GM18505 (cell line): ENCODE data around the gene CTNNA2.
A peak's percentile ranks its signal among the peaks of the same experiment; 100 is the strongest.

Experiments
- ATAC-seq: cut with Tn5 transposase; IDR thresholded peaks from one replicate; pipeline ENCODE4 v1.9.1; 2021; ENCODE audit not compliant: unreplicated experiment
- POLR2A ChIP-seq: IDR thresholded peaks from 4 replicates; pipeline ENCODE4 v1.6.1; 2011; ENCODE audit warnings: borderline replicate concordance; ENCODE audit not compliant: insufficient read depth, insufficient read length; ENCODE audit errors: extremely low read depth

Gene CTNNA2

GRCh38 chr2:79512442-79513401 lies at the start of gene CTNNA2:
Gene CTNNA2, plus strand, starts transcription at chr2:79513051.
- no peak for TF ChIP-seq POLR2A
- ATAC-seq, result peak; percentile 90

- ATAC-seq, result no peak
- TF ChIP-seq POLR2A, result no peak
Observed at GRCh38 chr2:79487399-79487798, 25.5 kb upstream of the CTNNA2 start.

- ATAC-seq, result no peak
- TF ChIP-seq POLR2A, result no peak
Observed at GRCh38 chr2:79511320-79511951, 1.4 kb upstream of the CTNNA2 start.

- TF ChIP-seq POLR2A, result no peak
- ATAC-seq, result no peak
Observed at GRCh38 chr2:79513711-79514110, 860 bp downstream of the CTNNA2 start.

- no peak for TF ChIP-seq POLR2A
- no peak for ATAC-seq
Observed at GRCh38 chr2:79529636-79530035, 16.8 kb downstream of the CTNNA2 start.

GRCh38 chr2:79530443-79530842 lies 17.6 kb downstream of the CTNNA2 start:
- ATAC-seq, result no peak

GRCh38 chr2:79547568-79547967 lies 34.7 kb downstream of the CTNNA2 start:
- no peak for ATAC-seq
- TF ChIP-seq POLR2A, result no peak

More at GRCh38 chr2:79530443-79530842, 17.6 kb downstream of the CTNNA2 start:
- no peak for TF ChIP-seq POLR2A

GRCh38 chr2:79552653-79553052 lies 39.8 kb downstream of the CTNNA2 start:
- no peak for ATAC-seq
- no peak for TF ChIP-seq POLR2A

- ATAC-seq, result no peak
- no peak for TF ChIP-seq POLR2A
Observed at GRCh38 chr2:79554899-79555298, 42.0 kb downstream of the CTNNA2 start.

GRCh38 chr2:79564065-79564464 lies 51.2 kb downstream of the CTNNA2 start:
- no peak for TF ChIP-seq POLR2A
- ATAC-seq, result no peak

- TF ChIP-seq POLR2A, result no peak
- ATAC-seq, result no peak
Observed at GRCh38 chr2:79569048-79569447, 56.2 kb downstream of the CTNNA2 start.

- no peak for TF ChIP-seq POLR2A
- ATAC-seq, result no peak
Observed at GRCh38 chr2:79573895-79574674, 61.2 kb downstream of the CTNNA2 start.

- TF ChIP-seq POLR2A, result no peak
- ATAC-seq, result no peak
Observed at GRCh38 chr2:79576451-79576850, 63.6 kb downstream of the CTNNA2 start.
